Liver (tissue), 9 donors: Measurements from ENCODE around the gene ZFP36L2. TPM values are rescaled to one million over a fixed set of nuclear protein-coding genes. Genes with fewer than 3 reads are reported as not detected.

Experiments
- DNase-seq: peaks from one replicate; pipeline ENCODE4 v3.0.0-alpha.2; 2017; ENCODE audit warnings: low spot score
- H3K27ac ChIP-seq, 2 donors: one replicate each; pipeline ENCODE4 v1.7.0; 2013; ENCODE audit warnings: inconsistent platforms in 2 of 2, low read length in 2 of 2, control low read depth in 1 of 2, low read depth in 1 of 2, mild to moderate bottlenecking in 1 of 2
- H3K27me3 ChIP-seq, 4 donors: one replicate each; pipeline versions ENCODE4 v1.6.1 to v1.7.0; 2013; ENCODE audit warnings: low read length in 3 of 4, inconsistent platforms in 1 of 4, mild to moderate bottlenecking in 1 of 4, moderate library complexity in 1 of 4; ENCODE audit not compliant: control insufficient read depth in 4 of 4, insufficient read depth in 4 of 4
- H3K36me3 ChIP-seq, 4 donors: one replicate each; pipeline versions ENCODE4 v1.6.1 to v1.7.0; 2013; ENCODE audit warnings: low read length in 3 of 4, mild to moderate bottlenecking in 3 of 4, low read depth in 1 of 4, moderate library complexity in 1 of 4; ENCODE audit not compliant: control insufficient read depth in 4 of 4, insufficient read depth in 3 of 4
- H3K4me1 ChIP-seq, 4 donors: one replicate each; pipeline versions ENCODE4 v1.6.1 to v1.7.0; 2013; ENCODE audit warnings: low read length in 3 of 4, mild to moderate bottlenecking in 3 of 4, moderate library complexity in 1 of 4; ENCODE audit not compliant: control insufficient read depth in 4 of 4, insufficient read depth in 4 of 4
- H3K4me3 ChIP-seq, 3 donors: one replicate each; pipeline versions ENCODE4 v1.6.1 to v1.7.0; 2013; ENCODE audit warnings: low read length in 3 of 3, control low read depth in 1 of 3, low read depth in 1 of 3, mild to moderate bottlenecking in 1 of 3
- H3K9ac ChIP-seq, 2 donors: one replicate each; pipeline ENCODE4 v1.7.0; 2013; ENCODE audit warnings: low read length in 2 of 2, mild to moderate bottlenecking in 2 of 2, moderate library complexity in 2 of 2, control low read depth in 1 of 2, low read depth in 1 of 2
- H3K9me3 ChIP-seq, 4 donors: one replicate each; pipeline versions ENCODE4 v1.6.1 to v1.7.0; 2013; ENCODE audit warnings: low read length in 3 of 4; ENCODE audit not compliant: control insufficient read depth in 4 of 4
- ATF3 ChIP-seq: IDR thresholded peaks from 2 replicates; pipeline ENCODE4 v1.6.1; 2016; ENCODE audit warnings: antibody characterized with exemption
- CTCF ChIP-seq: fragments of 150-350 bp; IDR thresholded peaks from 2 replicates; pipeline ENCODE4 v1.5.1; 2017; ENCODE audit warnings: improper control_type of control experiment, low read depth, low read length; ENCODE audit not compliant: missing input control
- EGR1 ChIP-seq, 2 donors: IDR thresholded peaks; 2 replicates each; pipeline ENCODE4 v1.6.1; 2016 to 2018; ENCODE audit warnings: antibody characterized with exemption in 2 of 2, low read depth in 2 of 2
- FOXA1 ChIP-seq: IDR thresholded peaks from 2 replicates; pipeline ENCODE4 v1.6.1; 2016; ENCODE audit warnings: antibody characterized with exemption
- FOXA2 ChIP-seq: IDR thresholded peaks from 2 replicates; pipeline ENCODE4 v1.6.1; 2016; ENCODE audit warnings: antibody characterized with exemption
- GABPA ChIP-seq, 2 donors: IDR thresholded peaks in 1 of 2; conservative IDR thresholded peaks in 1 of 2; 2 replicates each; pipeline ENCODE4 v1.6.1; 2016; ENCODE audit warnings: antibody characterized with exemption in 2 of 2, mild to moderate bottlenecking in 1 of 2, moderate library complexity in 1 of 2
- HNF4A ChIP-seq, 2 donors: conservative IDR thresholded peaks; 2 replicates each; pipeline ENCODE4 v1.6.1; 2016; ENCODE audit warnings: antibody characterized with exemption in 2 of 2, mild to moderate bottlenecking in 2 of 2
- HNF4G ChIP-seq: IDR thresholded peaks from 2 replicates; pipeline ENCODE4 v1.6.1; 2016; ENCODE audit warnings: antibody characterized with exemption
- JUND ChIP-seq, 2 donors: IDR thresholded peaks; 2 replicates each; pipeline ENCODE4 v1.6.1; 2016; ENCODE audit warnings: antibody characterized with exemption in 2 of 2
- MAX ChIP-seq: IDR thresholded peaks from 2 replicates; pipeline ENCODE4 v1.6.1; 2016; ENCODE audit warnings: antibody characterized with exemption
- NR2F2 ChIP-seq: IDR thresholded peaks from 2 replicates; pipeline ENCODE4 v1.6.1; 2016; ENCODE audit warnings: antibody characterized with exemption
- RAD21 ChIP-seq, 2 donors: IDR thresholded peaks; 2 replicates each; pipeline ENCODE4 v1.6.1; 2016; ENCODE audit warnings: antibody characterized with exemption in 2 of 2, mild to moderate bottlenecking in 2 of 2
- REST ChIP-seq: IDR thresholded peaks from 2 replicates; pipeline ENCODE4 v1.6.1; 2016; ENCODE audit warnings: antibody characterized with exemption, mild to moderate bottlenecking
- RXRA ChIP-seq, 2 donors: IDR thresholded peaks; 2 replicates each; pipeline ENCODE4 v1.6.1; 2017 to 2018; ENCODE audit warnings: antibody characterized with exemption in 2 of 2, mild to moderate bottlenecking in 1 of 2
- SP1 ChIP-seq: IDR thresholded peaks from 2 replicates; pipeline ENCODE4 v1.6.1; 2018; ENCODE audit warnings: antibody characterized with exemption, mild to moderate bottlenecking
- TAF1 ChIP-seq: conservative IDR thresholded peaks from 2 replicates; pipeline ENCODE4 v1.6.1; 2016; ENCODE audit warnings: antibody characterized with exemption, mild to moderate bottlenecking
- YY1 ChIP-seq: IDR thresholded peaks from 2 replicates; pipeline ENCODE4 v1.6.1; 2016; ENCODE audit warnings: antibody characterized with exemption, mild to moderate bottlenecking
- ZBTB33 ChIP-seq: IDR thresholded peaks from 2 replicates; pipeline ENCODE4 v1.6.1; 2016; ENCODE audit warnings: antibody characterized with exemption
- WGBS: extraction: QIAGEN DNeasy Blood & Tissue Kit; methylation state at CpG from one replicate; pipeline ENCODE4 v1.1.7; 2013; 5-methylcytosine and 5-hydroxymethylcytosine counted together
- polyA plus RNA-seq, 2 donors: library from polyadenylated mRNA; stranded (reverse) in 1 of 2; unstranded in 1 of 2; fragments of 200-250 nt in 1 of 2; fragments of >200 nt in 1 of 2; fragmentation: Nextera tagmentation in 1 of 2; extraction: Ambion mirVana in 1 of 2; gene quantifications; one replicate each; pipeline versions ENCODE4 v1.2.1 to v1.2.3, GENCODE V29; 2013 to 2015
- total RNA-seq, 2 donors: library from RNA; depleted of rRNA; stranded (reverse); fragments of >200 nt; gene quantifications; one replicate each; pipeline ENCODE4 v1.2.3, GENCODE V29; 2014
- donor health status: healthy.
- donor health status: healthy.
- donor health status: healthy.
- donor health status: healthy.
- donor health status: healthy.

The ZFP36L2 gene
- total and polyA plus RNA-seq, 4 donors: 10.3 to 26.8 (median 18.9) TPM

- Histone ChIP-seq H3K4me3 (no peak overlapping the region), H3K36me3 (no peaks in the 10 kb centered on the region), H3K4me1 (peaks cover 0 to 13% (median 5%) of the 10 kb centered on the region in 4 donors), H3K9me3 (no peaks in the 10 kb centered on the region), H3K9ac (no peak overlapping the region), H3K27ac (peak overlapping the region in 1 of 2 donors; percentile 21), H3K27me3 (no peaks in the 10 kb centered on the region)
- DNase-seq: no peak
- TF ChIP-seq SP1 (no peak), YY1 (no peak), CTCF (no peak), REST (no peak), RAD21 (IDR thresholded peaks at IDR 0.05) (no peak), MAX (no peak), EGR1 (IDR thresholded peaks at IDR 0.05; ENCODE audit: low read depth in 2 of 2) (no peak), ATF3 (no peak), FOXA1 (no peak), TAF1 (no peak), NR2F2 (no peak), RXRA (IDR thresholded peaks at IDR 0.05) (no peak), HNF4A (conservative IDR thresholded peaks at IDR 0.05) (no peak), JUND (IDR thresholded peaks at IDR 0.05) (no peak), FOXA2 (no peak), HNF4G (no peak), ZBTB33 (no peak), GABPA (IDR thresholded peaks at IDR 0.05 in 1 of 2, conservative IDR thresholded peaks at IDR 0.05 in 1 of 2) (no peak)
- whole genome bisulfite sequencing: 89% methylated on average over 3 of the region's 3 CpGs
These were observed 13.5 kb downstream of the ZFP36L2 start for GRCh38 chr2:43212931-43213330.
